CD14-positive monocyte (primary cell): ENCODE results near the gene PDP2. TPM values are rescaled to one million over a fixed set of nuclear protein-coding genes. Genes with fewer than 3 reads are reported as not detected.

ENCODE experiments used
- DNase-seq, 3 donors: peaks; one replicate each; pipeline ENCODE4 v3.0.0-alpha.2; 2011 to 2022
- H2AFZ ChIP-seq: 2 replicates; pipeline ENCODE4 v1.6.0; 2012; ENCODE audit warnings: mild to moderate bottlenecking, low read depth, low read length, inconsistent platforms; ENCODE audit not compliant: insufficient read depth, poor library complexity, severe bottlenecking
- H3K27ac ChIP-seq, 2 donors: 1 replicate in 1 of 2; 2 replicates in 1 of 2; pipeline ENCODE4 v1.5.1; 2012 to 2013; ENCODE audit warnings: low read length in 2 of 2, control low read depth in 1 of 2, inconsistent platforms in 1 of 2, low read depth in 1 of 2, mild to moderate bottlenecking in 1 of 2
- H3K27me3 ChIP-seq, 2 donors: one replicate each; pipeline versions ENCODE4 v1.6.0 to v1.6.1; 2011 to 2013; ENCODE audit warnings: low read length in 2 of 2; ENCODE audit not compliant: control insufficient read depth in 2 of 2, insufficient read depth in 2 of 2
- H3K36me3 ChIP-seq, 2 donors: replicated peaks in 1 of 2; 1 replicate in 1 of 2; 2 replicates in 1 of 2; pipeline versions ENCODE4 v1.5.1 to v1.6.1; 2012 to 2013; ENCODE audit warnings: low read length in 2 of 2, control low read depth in 1 of 2, inconsistent platforms in 1 of 2, mild to moderate bottlenecking in 1 of 2; ENCODE audit not compliant: insufficient read depth in 2 of 2, control insufficient read depth in 1 of 2
- H3K4me1 ChIP-seq, 2 donors: 1 replicate in 1 of 2; 2 replicates in 1 of 2; pipeline versions ENCODE4 v1.5.1 to v1.6.1; 2012 to 2013; ENCODE audit warnings: low read length in 2 of 2, control low read depth in 1 of 2, inconsistent platforms in 1 of 2, mild to moderate bottlenecking in 1 of 2, moderate library complexity in 1 of 2; ENCODE audit not compliant: insufficient read depth in 2 of 2, control insufficient read depth in 1 of 2
- H3K4me2 ChIP-seq: replicated peaks from 2 replicates; pipeline ENCODE3; 2012; ENCODE audit warnings: low read length, moderate library complexity, mild to moderate bottlenecking; ENCODE audit not compliant: poor library complexity, severe bottlenecking; ENCODE audit errors: extremely low read depth
- H3K4me3 ChIP-seq, 3 experiments: fragments of 200-600 bp in 1 of 3; sonication (generic) in 1 of 3; replicated peaks in 1 of 3; 1 replicate in 2 of 3; 2 replicates in 1 of 3; pipeline ENCODE4 v1.5.1; 2011 to 2013; ENCODE audit warnings: low read length in 3 of 3, mild to moderate bottlenecking in 3 of 3, control low read depth in 2 of 3, low read depth in 2 of 3, inconsistent platforms in 1 of 3, moderate library complexity in 1 of 3
- H3K79me2 ChIP-seq: 2 replicates; pipeline ENCODE4 v1.6.0; 2012; ENCODE audit warnings: mild to moderate bottlenecking, control low read depth, inconsistent platforms, low read length, moderate library complexity; ENCODE audit not compliant: insufficient read depth
- H3K9ac ChIP-seq: 2 replicates; pipeline ENCODE4 v1.6.0; 2017; ENCODE audit warnings: low read length, mild to moderate bottlenecking; ENCODE audit not compliant: insufficient read depth, poor library complexity, severe bottlenecking
- H3K9me3 ChIP-seq, 2 donors: replicated peaks in 1 of 2; 1 replicate in 1 of 2; 2 replicates in 1 of 2; pipeline versions ENCODE4 v1.5.1 to v1.6.1; 2012 to 2013; ENCODE audit warnings: low read length in 2 of 2, control low read depth in 1 of 2; ENCODE audit not compliant: control insufficient read depth in 1 of 2, insufficient read depth in 1 of 2
- H4K20me1 ChIP-seq: 2 replicates; pipeline ENCODE4 v1.6.0; 2012; ENCODE audit warnings: mild to moderate bottlenecking, low read length, control low read depth, moderate library complexity; ENCODE audit not compliant: insufficient read depth
- H3K27ac Mint-ChIP-seq, 7 donors: one replicate each; pipeline ENCODE4 v1.8.0; 2020; ENCODE audit warnings: mild to moderate bottlenecking in 7 of 7, mixed read lengths in 7 of 7, moderate library complexity in 6 of 7, inconsistent platforms in 2 of 7
- H3K27me3 Mint-ChIP-seq, 3 donors: one replicate each; pipeline ENCODE4 v1.8.0; 2021 to 2022; ENCODE audit warnings: low read depth in 3 of 3, mild to moderate bottlenecking in 3 of 3, mixed read lengths in 3 of 3, moderate library complexity in 3 of 3, inconsistent platforms in 1 of 3
- H3K36me3 Mint-ChIP-seq, 2 donors: one replicate each; pipeline ENCODE4 v1.8.0; 2020; ENCODE audit warnings: mixed read lengths in 2 of 2, inconsistent platforms in 1 of 2, mild to moderate bottlenecking in 1 of 2
- H3K4me1 Mint-ChIP-seq: one replicate; pipeline ENCODE4 v1.8.0; 2020; ENCODE audit warnings: mild to moderate bottlenecking, mixed read lengths
- H3K4me3 Mint-ChIP-seq, 2 donors: one replicate each; pipeline ENCODE4 v1.8.0; 2020; ENCODE audit warnings: mild to moderate bottlenecking in 2 of 2, mixed read lengths in 2 of 2, moderate library complexity in 1 of 2
- H3K9me3 Mint-ChIP-seq, 7 donors: one replicate each; pipeline ENCODE4 v1.8.0; 2020 to 2022; ENCODE audit warnings: mixed read lengths in 7 of 7, mild to moderate bottlenecking in 6 of 7, moderate library complexity in 6 of 7, inconsistent platforms in 2 of 7
- CTCF ChIP-seq: fragments of 200-600 bp; IDR thresholded peaks from one replicate; pipeline ENCODE4 v1.8.0; 2022; ENCODE audit warnings: antibody characterized with exemption, mild to moderate bottlenecking
- WGBS: methylation state at CpG from one replicate; pipeline ENCODE4 v1.1.5; 2013; ENCODE audit warnings: missing lambda C conversion rate; ENCODE audit not compliant: insufficient coverage; 5-methylcytosine and 5-hydroxymethylcytosine counted together
- intact Hi-C, 2 donors: fragments of 100-400 bp; cut with micrococcal nuclease; formaldehyde crosslinking; loops; one replicate each; pipeline versions ENCODE4 v1.15.0 to v1.15.1; 2023
- polyA minus RNA-seq: library from RNA; depleted of rRNA, polyadenylated mRNA; stranded (reverse); fragments of >200 nt; gene quantifications from 2 replicates; pipeline ENCODE4 v1.2.3, GENCODE V29; 2012
- polyA plus RNA-seq, 3 donors: library from polyadenylated mRNA; depleted of rRNA in 1 of 3; unstranded in 2 of 3; stranded (reverse) in 1 of 3; fragments of 300-500 nt in 2 of 3; fragments of >200 nt in 1 of 3; fragmentation: Illumina TruSeq in 2 of 3; gene quantifications; 1 replicate in 2 of 3; 2 replicates in 1 of 3; pipeline ENCODE4 v1.2.3, GENCODE V29; 2012 to 2021
- total RNA-seq, 12 experiments: library from RNA in 1 of 12; stranded (reverse) in 1 of 12; fragments of 120-200 nt in 1 of 12; gene quantifications; one replicate each; pipeline ENCODE4 v1.2.4 and lab custom pipeline; 2013 to 2026; ENCODE audit warnings: mixed read lengths in 6 of 12, inconsistent platforms in 1 of 12

Gene PDP2
- 0.35 TPM for total RNA-seq (2013)
- polyA plus RNA-seq (1 to 10 TPM in 1 of 3 donors, not detected in 2; 1.1 TPM), polyA minus RNA-seq (under 0.01 and 0.48 TPM in 2 replicates), total RNA-seq (lab: John Stamatoyannopoulos, UW) (0.14 to 3.9 (median 0.96) reads per million in 11 experiments)

- Histone ChIP-seq H2AFZ (peak within 1 kb of the TSS; percentile 93), H3K9ac (peak within 1 kb of the TSS; percentile 64), H3K36me3 (peaks cover 3 to 11% of the 10 kb centered on the region in 2 donors), H3K4me2 (peak within 1 kb of the TSS; percentile 93), H4K20me1 (no peaks in the 10 kb centered on the region), H3K4me3 (peak within 1 kb of the TSS; percentile 54 to 87 (median 56)), H3K4me1 (peaks cover 23 to 29% of the 10 kb centered on the region in 2 donors), H3K9me3 (peaks cover 5 to 7% of the 10 kb centered on the region in 2 donors), H3K79me2 (no peaks in the 10 kb centered on the region), H3K27me3 (peaks cover 8 to 55% of the 10 kb centered on the region in 2 donors), H3K27ac (no peak within 1 kb of the TSS)
- WGBS: under 1% methylated on average over 57 of the region's 58 CpGs
- Mint-ChIP-seq H3K27me3 (peaks cover 50 to 62% (median 55%) of the 10 kb centered on the region in 3 donors), H3K4me3 (peak within 1 kb of the TSS; percentile 96 to 99), H3K9me3 (peaks cover 3 to 16% (median 9%) of the 10 kb centered on the region in 7 donors), H3K4me1 (peaks cover 22% of the 10 kb centered on the region), H3K27ac (peak within 1 kb of the TSS in 5 of 7 donors; percentile 30 to 75 (median 58)), H3K36me3 (peaks cover 12 to 15% of the 10 kb centered on the region in 2 donors)
- DNase-seq: peak; percentile 83 to 90 (median 86)
- TF ChIP-seq CTCF: no peak
- intact Hi-C loops: no loop called here
Observed at GRCh38 chr16:66880288-66881013, at the start of gene PDP2. Gene PDP2 (plus strand): TSS chr16:66880515. CDS start chr16:66884285, 3,770 bp downstream.

GRCh38 chr16:66832190-66832589 lies 48.1 kb upstream of the PDP2 start:
- H3K9me3 Mint-ChIP-seq: peaks cover 0 to 2% (median 0%) of the 10 kb centered on the region in 7 donors

More at GRCh38 chr16:66832190-66832589, 48.1 kb upstream of the PDP2 start:
- Histone ChIP-seq H3K79me2 (peaks cover 8% of the 10 kb centered on the region), H3K4me2 (no peak overlapping the region), H3K4me3 (no peak overlapping the region), H3K9me3 (no peaks in the 10 kb centered on the region), H3K36me3 (peaks cover 0 to 5% of the 10 kb centered on the region in 2 donors), H3K27ac (no peak overlapping the region), H3K9ac (no peak overlapping the region), H3K27me3 (no peaks in the 10 kb centered on the region), H2AFZ (peak overlapping the region; percentile 2), H3K4me1 (peaks cover 13 to 16% of the 10 kb centered on the region in 2 donors), H4K20me1 (peaks cover 6% of the 10 kb centered on the region)
- intact Hi-C loops: loop anchor here (5.0 kb wide), 1 partner anchor 35 kb away; no protein-coding TSS in a partner anchor
- H3K4me3 Mint-ChIP-seq: no peak overlapping the region
- WGBS: no CpG with 5 or more reads among the region's 3 CpGs
- peaks cover 13 to 24% (median 15%) of the 10 kb centered on the region in 3 donors for H3K27me3 Mint-ChIP-seq
- no peak for DNase-seq
- H3K4me1 Mint-ChIP-seq: peaks cover 15% of the 10 kb centered on the region
- peaks cover 6 to 8% of the 10 kb centered on the region in 2 donors for H3K36me3 Mint-ChIP-seq
- TF ChIP-seq CTCF: no peak
- no peak overlapping the region for H3K27ac Mint-ChIP-seq
